ENCODE results near the gene KCNE5. TPM values are rescaled to one million over a fixed set of nuclear protein-coding genes. Genes with fewer than 3 reads are reported as not detected.
"Not testable (repeated sequence)": the region's sequence is repeated elsewhere in the genome, so short reads cannot be mapped to it uniquely, and the experiment has no call there.

KCNE5 gene
- not detected for total RNA-seq

- no peak for ATAC-seq
- DNase-seq (ENCODE audit: low spot score): no peak
These were observed at the start of gene KCNE5 for GRCh38 chrX:109624641-109625616. Gene KCNE5 (minus strand): TSS chrX:109625172. CDS start chrX:109625020, 152 bp downstream.

GRCh38 chrX:109672239-109672638 is 47.3 kb upstream of the KCNE5 start:
- ATAC-seq (no peak), DNase-seq (ENCODE audit: low spot score) (no peak)

- not testable (repeated sequence) for DNase-seq (ENCODE audit: low spot score); ATAC-seq
These were observed 46.2 kb upstream of the KCNE5 start for GRCh38 chrX:109671170-109671569.

GRCh38 chrX:109667986-109668385 is 43.0 kb upstream of the KCNE5 start:
- no peak for DNase-seq (ENCODE audit: low spot score)
- ATAC-seq: no peak

GRCh38 chrX:109660435-109661143 is 35.6 kb upstream of the KCNE5 start:
- no peak for DNase-seq (ENCODE audit: low spot score)
- no peak for ATAC-seq

GRCh38 chrX:109658391-109658790 is 33.4 kb upstream of the KCNE5 start:
- DNase-seq (ENCODE audit: low spot score): no peak
- ATAC-seq: no peak

GRCh38 chrX:109657364-109657763 is 32.4 kb upstream of the KCNE5 start:
- not testable (repeated sequence) for ATAC-seq

GRCh38 chrX:109656774-109657173 is 31.8 kb upstream of the KCNE5 start:
- ATAC-seq: no peak
- no peak for DNase-seq (ENCODE audit: low spot score)

More at GRCh38 chrX:109657364-109657763, 32.4 kb upstream of the KCNE5 start:
- not testable (repeated sequence) for DNase-seq (ENCODE audit: low spot score)

GRCh38 chrX:109655502-109656201 is 30.7 kb upstream of the KCNE5 start:
- DNase-seq (ENCODE audit: low spot score) (no peak), ATAC-seq (no peak)

GRCh38 chrX:109654516-109655109 is 29.6 kb upstream of the KCNE5 start:
- no peak for ATAC-seq
- DNase-seq (ENCODE audit: low spot score): no peak

- not testable (repeated sequence) for ATAC-seq; DNase-seq (ENCODE audit: low spot score)
These were observed 19.7 kb upstream of the KCNE5 start for GRCh38 chrX:109644671-109645070.

- DNase-seq (ENCODE audit: low spot score) (no peak), ATAC-seq (no peak)
These were observed 18.7 kb upstream of the KCNE5 start for GRCh38 chrX:109643687-109644086.

GRCh38 chrX:109638158-109638557 is 13.2 kb upstream of the KCNE5 start:
- no peak for ATAC-seq

GRCh38 chrX:109637477-109637876 is 12.5 kb upstream of the KCNE5 start:
- not testable (repeated sequence) for ATAC-seq; DNase-seq (ENCODE audit: low spot score)

More at GRCh38 chrX:109638158-109638557, 13.2 kb upstream of the KCNE5 start:
- no peak for DNase-seq (ENCODE audit: low spot score)

- peak; percentile 68 for ATAC-seq
These were observed 10.2 kb upstream of the KCNE5 start for GRCh38 chrX:109635146-109635545.

GRCh38 chrX:109632906-109633504 is 8.0 kb upstream of the KCNE5 start:
- DNase-seq (ENCODE audit: low spot score) (no peak), ATAC-seq (peak; percentile 51)

More at GRCh38 chrX:109635146-109635545, 10.2 kb upstream of the KCNE5 start:
- DNase-seq (ENCODE audit: low spot score): no peak

GRCh38 chrX:109629310-109629709 is 4.3 kb upstream of the KCNE5 start:
- ATAC-seq: no peak
- DNase-seq (ENCODE audit: low spot score): no peak

GRCh38 chrX:109626637-109627036 is 1.7 kb upstream of the KCNE5 start:
- DNase-seq (ENCODE audit: low spot score): no peak

GRCh38 chrX:109623997-109624396 is 975 bp downstream of the KCNE5 start:
- DNase-seq (ENCODE audit: low spot score) (no peak), ATAC-seq (no peak)

More at GRCh38 chrX:109626637-109627036, 1.7 kb upstream of the KCNE5 start:
- ATAC-seq: no peak

- no peak for DNase-seq (ENCODE audit: low spot score)
- ATAC-seq: no peak
These were observed 2.7 kb downstream of the KCNE5 start for GRCh38 chrX:109622270-109622669.

Data from left lobe of liver (tissue), 2 donors.